WI38 (cell line): ENCODE measurements around the gene CCDC86.

Experiments
- H3K4me3 ChIP-seq: 2 replicates; pipeline ENCODE4 v1.5.1; 2011; ENCODE audit warnings: low read depth, mild to moderate bottlenecking, control low read depth, low read length
- CTCF ChIP-seq: IDR thresholded peaks from 2 replicates; pipeline ENCODE4 v1.5.1; 2012; ENCODE audit warnings: low read depth, mild to moderate bottlenecking, control low read depth, low read length

The CCDC86 gene

GRCh38 chr11:60847896-60848295, 6.0 kb downstream of the CCDC86 start:
- H3K4me3 ChIP-seq: no peak overlapping the region
- no peak for TF ChIP-seq CTCF

- TF ChIP-seq CTCF: no peak
- H3K4me3 ChIP-seq: no peak overlapping the region
Observed at GRCh38 chr11:60848714-60849151, 6.8 kb downstream of the CCDC86 start.

GRCh38 chr11:60849641-60850520, 8.0 kb downstream of the CCDC86 start:
- TF ChIP-seq CTCF: no peak

GRCh38 chr11:60851327-60852104, 9.6 kb downstream of the CCDC86 start:
- no peak for TF ChIP-seq CTCF
- no peak overlapping the region for H3K4me3 ChIP-seq

More at GRCh38 chr11:60849641-60850520, 8.0 kb downstream of the CCDC86 start:
- no peak overlapping the region for H3K4me3 ChIP-seq

- no peak overlapping the region for H3K4me3 ChIP-seq
- no peak for TF ChIP-seq CTCF
Observed at GRCh38 chr11:60852117-60852981, 10.4 kb downstream of the CCDC86 start.

GRCh38 chr11:60852982-60853950, 11.4 kb downstream of the CCDC86 start:
- no peak for TF ChIP-seq CTCF
- H3K4me3 ChIP-seq: no peak overlapping the region
